ENCODE data around the gene CDADC1.

GRCh38 chr13:49206641-49207040 lies 41.1 kb upstream of the CDADC1 start:
- TF ChIP-seq POLR2AphosphoS5 (IDR thresholded peaks at IDR 0.05; ENCODE audit: low read depth, low read length) = no peak
- TF ChIP-seq REST (IDR thresholded peaks at IDR 0.05; ENCODE audit: insufficient read depth in 1 of 2, low read depth in 2 of 2, low read length in 2 of 2) = no peak
- TF ChIP-seq FOXP2 (optimal IDR thresholded peaks at IDR 0.05; ENCODE audit: borderline replicate concordance, extremely low read depth, extremely low read length, insufficient read depth) = no peak
- TF ChIP-seq SIN3A (IDR thresholded peaks at IDR 0.05; ENCODE audit: borderline replicate concordance, insufficient read depth, low read length) = no peak
